ENCODE data around the gene ITGB1. TPM values are rescaled to one million over a fixed set of nuclear protein-coding genes. Genes with fewer than 3 reads are reported as not detected.

Gene ITGB1
- total and polyA plus RNA-seq, 11 donors, result 150 to 1,693 (median 701) TPM

- ATAC-seq (no peak), DNase-seq (no peak)
- TF ChIP-seq, protein P1, sequence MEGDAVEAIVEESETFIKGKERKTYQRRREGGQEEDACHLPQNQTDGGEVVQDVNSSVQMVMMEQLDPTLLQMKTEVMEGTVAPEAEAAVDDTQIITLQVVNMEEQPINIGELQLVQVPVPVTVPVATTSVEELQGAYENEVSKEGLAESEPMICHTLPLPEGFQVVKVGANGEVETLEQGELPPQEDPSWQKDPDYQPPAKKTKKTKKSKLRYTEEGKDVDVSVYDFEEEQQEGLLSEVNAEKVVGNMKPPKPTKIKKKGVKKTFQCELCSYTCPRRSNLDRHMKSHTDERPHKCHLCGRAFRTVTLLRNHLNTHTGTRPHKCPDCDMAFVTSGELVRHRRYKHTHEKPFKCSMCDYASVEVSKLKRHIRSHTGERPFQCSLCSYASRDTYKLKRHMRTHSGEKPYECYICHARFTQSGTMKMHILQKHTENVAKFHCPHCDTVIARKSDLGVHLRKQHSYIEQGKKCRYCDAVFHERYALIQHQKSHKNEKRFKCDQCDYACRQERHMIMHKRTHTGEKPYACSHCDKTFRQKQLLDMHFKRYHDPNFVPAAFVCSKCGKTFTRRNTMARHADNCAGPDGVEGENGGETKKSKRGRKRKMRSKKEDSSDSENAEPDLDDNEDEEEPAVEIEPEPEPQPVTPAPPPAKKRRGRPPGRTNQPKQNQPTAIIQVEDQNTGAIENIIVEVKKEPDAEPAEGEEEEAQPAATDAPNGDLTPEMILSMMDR (IDR thresholded peaks at IDR 0.05), result no peak
- Histone ChIP-seq H3K4me3 (no peak overlapping the region), H3K27ac (no peak overlapping the region), H3K9me3 (peaks cover 0 to 11% (median 0%) of the 10 kb centered on the region in 12 donors), H3K36me3 (no peaks in the 10 kb centered on the region), H3K4me1 (peaks cover 0 to 18% (median 9%) of the 10 kb centered on the region in 12 donors), H3K27me3 (no peaks in the 10 kb centered on the region)
- intact Hi-C loops (cut with DNase I), result no loop called here
These were observed 32.8 kb upstream of the ITGB1 start for GRCh38 chr10:32990811-32991210.

DNA sequence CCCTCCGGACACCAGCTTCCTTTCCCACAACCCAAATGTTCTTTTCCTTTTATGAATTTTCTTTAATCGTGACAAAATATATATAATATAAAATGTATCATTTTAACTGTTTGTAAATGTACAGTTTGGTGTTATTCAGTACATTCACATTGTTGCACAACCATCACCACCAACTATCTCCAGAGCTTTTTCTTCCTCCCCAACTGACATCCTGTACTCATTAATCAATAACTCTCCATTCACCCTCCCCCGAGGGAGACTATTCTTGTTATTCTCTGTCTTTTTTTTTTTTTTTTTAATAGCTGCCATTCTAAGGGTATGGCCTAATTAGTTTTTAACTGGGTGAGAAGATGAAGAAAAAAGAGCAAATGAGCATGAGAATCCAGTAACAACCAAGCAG, 30.6 kb upstream of the ITGB1 start:
- ATAC-seq, result no peak
- intact Hi-C loops (cut with DNase I), result loop anchor here in 1 of 10 donors (10.0 kb wide), 1 partner anchor 544 kb away; the partner anchor contains the start of gene CCDC7
- WGBS, 4 donors, result 58 to 83% (median 76%) methylated on average over 3 of the region's 3 CpGs
- H3K27me3 ChIP-seq, result no peaks in the 10 kb centered on the region
- H3K4me1 ChIP-seq, result peaks cover 0 to 29% (median 6%) of the 10 kb centered on the region in 12 donors
- no peak for TF ChIP-seq POLR2A (IDR thresholded peaks at IDR 0.05)
- TF ChIP-seq, protein P1 (IDR thresholded peaks at IDR 0.05), result no peak
- H3K27ac ChIP-seq, result no peak overlapping the region
- no peak overlapping the region for H3K4me3 ChIP-seq
- DNase-seq, result no peak
- H3K36me3 ChIP-seq, result no peaks in the 10 kb centered on the region
- peaks cover 0 to 8% (median 0%) of the 10 kb centered on the region in 12 donors for H3K9me3 ChIP-seq

DNA sequence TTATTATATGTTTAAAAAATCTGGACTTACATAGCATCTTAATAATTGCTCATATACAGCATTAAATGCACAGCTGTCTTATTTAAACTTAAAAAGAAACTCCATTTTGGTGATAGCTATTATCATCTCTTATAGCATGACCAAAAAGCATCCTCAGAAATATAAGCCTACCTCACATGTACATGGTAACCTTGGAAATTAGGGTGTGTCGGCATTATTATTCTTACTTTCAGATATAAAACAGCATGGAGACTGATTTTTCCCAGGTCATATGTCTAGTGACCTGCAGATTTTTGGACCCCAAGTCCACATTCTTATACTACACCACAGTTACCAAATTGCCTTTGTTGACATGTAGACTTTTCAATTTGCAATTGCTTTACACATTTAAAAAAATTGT, 29.1 kb upstream of the ITGB1 start:
- TF ChIP-seq, protein P1 (IDR thresholded peaks at IDR 0.05), result no peak
- no peak for TF ChIP-seq POLR2A (IDR thresholded peaks at IDR 0.05)
- H3K27ac ChIP-seq, result no peak overlapping the region
- peaks cover 0 to 5% (median 0%) of the 10 kb centered on the region in 12 donors for H3K9me3 ChIP-seq
- intact Hi-C loops (cut with DNase I), result loop anchor here in 1 of 10 donors (10.0 kb wide), 1 partner anchor 542 kb away; the partner anchor contains the start of gene CCDC7
- WGBS, 4 donors, result 92 to 100% (median 95%) methylated on average over 1 of the region's 1 CpG
- no peaks in the 10 kb centered on the region for H3K36me3 ChIP-seq
- H3K4me3 ChIP-seq, result no peak overlapping the region
- peaks cover 0 to 44% (median 12%) of the 10 kb centered on the region in 12 donors for H3K4me1 ChIP-seq
- no peak for ATAC-seq
- H3K27me3 ChIP-seq, result no peaks in the 10 kb centered on the region
- no peak for DNase-seq

DNA sequence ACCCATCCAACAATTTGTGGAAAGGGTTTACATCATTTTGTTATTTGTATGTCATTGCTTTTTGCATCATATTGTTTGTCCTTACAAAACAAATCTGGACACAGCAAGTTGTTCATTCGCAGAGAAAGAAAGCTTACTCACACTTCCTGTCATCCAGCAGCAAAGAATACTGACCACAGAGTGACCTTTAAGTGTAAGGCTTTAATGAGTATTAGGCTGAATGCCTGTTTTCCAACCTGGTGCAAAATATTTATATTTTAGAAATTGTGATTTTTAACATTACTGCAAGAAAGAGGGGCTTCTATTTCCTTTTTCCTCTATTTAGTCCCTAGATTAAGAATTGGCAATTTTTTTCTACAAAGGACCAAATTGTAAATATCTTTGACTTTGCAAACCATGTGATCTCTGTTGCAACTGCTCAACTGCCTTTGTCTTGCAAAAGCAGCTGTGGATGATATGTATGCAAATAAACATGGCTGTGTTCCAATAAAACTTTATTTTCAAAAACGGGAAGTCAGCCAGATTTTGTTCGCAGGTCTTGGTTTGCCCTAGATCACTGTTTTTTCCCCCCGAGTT, 27.8 kb upstream of the ITGB1 start:
- intact Hi-C loops (cut with DNase I), result loop anchor here in 1 of 10 donors (10.0 kb wide), 1 partner anchor 541 kb away; the partner anchor contains the start of gene CCDC7
- peaks cover 3 to 57% (median 24%) of the 10 kb centered on the region in 12 donors for H3K4me1 ChIP-seq
- no peak for DNase-seq
- H3K27ac ChIP-seq, result peak overlapping the region in 6 of 12 donors; percentile 24 to 78 (median 48)
- ATAC-seq, result peak in 2 of 4 donors; percentile 17 to 42
- H3K36me3 ChIP-seq, result no peaks in the 10 kb centered on the region
- no peak overlapping the region for H3K4me3 ChIP-seq
- 41 to 56% (median 55%) methylated on average over 4 of the region's 4 CpGs for WGBS, 4 donors
- no peaks in the 10 kb centered on the region for H3K27me3 ChIP-seq
- TF ChIP-seq, protein P1 (IDR thresholded peaks at IDR 0.05), result no peak
- TF ChIP-seq POLR2A (IDR thresholded peaks at IDR 0.05), result no peak
- H3K9me3 ChIP-seq, result no peaks in the 10 kb centered on the region

Data from heart left ventricle (tissue), 16 donors.